T-helper 2 cell (primary cell): ENCODE measurements around the gene SLC7A8.
"Not testable (repeated sequence)": the region's sequence is repeated elsewhere in the genome, so short reads cannot be mapped to it uniquely, and the experiment has no call there.

Source experiments
- DNase-seq, 5 experiments: peaks; one replicate each; pipeline versions ENCODE4 v3.0.0 to v3.0.0-alpha.2; 2012 to 2022
- total RNA-seq, 2 donors: gene quantifications; one replicate each; lab custom pipeline; 2026; lab: John Stamatoyannopoulos, UW

Gene SLC7A8
- 0.94 to 1.3 reads per million in 2 donors for total RNA-seq

GRCh38 chr14:23183479-23183878 is at the start of gene SLC7A8:
Gene SLC7A8, minus strand, starts transcription at chr14:23183660. Its CDS starts 746 bp downstream, at chr14:23182914.
- peak in 2 of 5 experiments; percentile 13 to 21 for DNase-seq

GRCh38 chr14:23232241-23232808 is 48.9 kb upstream of the SLC7A8 start:
- not testable (repeated sequence) for DNase-seq

GRCh38 chr14:23228812-23229211 is 45.4 kb upstream of the SLC7A8 start:
- DNase-seq: no peak

GRCh38 chr14:23227566-23227965 is 44.1 kb upstream of the SLC7A8 start:
- no peak for DNase-seq

GRCh38 chr14:23224958-23225357 is 41.5 kb upstream of the SLC7A8 start:
- DNase-seq: not testable (repeated sequence)

DNA sequence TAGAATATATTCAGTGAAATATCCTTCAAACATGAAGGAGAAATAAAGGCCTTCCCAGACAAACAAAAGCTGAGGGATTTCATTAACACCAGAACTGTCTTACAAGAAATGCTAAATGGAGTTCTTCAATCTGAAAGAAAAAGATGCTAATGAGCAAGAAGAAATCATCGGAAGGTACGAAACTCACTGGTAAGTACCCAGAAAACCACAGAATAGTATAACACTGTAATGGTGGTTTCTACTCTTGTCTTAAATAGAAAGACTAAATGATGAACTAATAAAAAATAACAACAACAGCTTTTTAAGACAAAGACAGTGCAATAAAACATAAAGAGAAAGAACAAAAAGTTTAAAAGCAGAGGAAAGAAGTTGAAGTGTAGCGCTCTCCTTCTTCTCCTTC is 35.6 kb upstream of the SLC7A8 start:
- no peak for DNase-seq

- no peak for DNase-seq
These were observed 33.9 kb upstream of the SLC7A8 start for GRCh38 chr14:23217032-23218020.

DNA sequence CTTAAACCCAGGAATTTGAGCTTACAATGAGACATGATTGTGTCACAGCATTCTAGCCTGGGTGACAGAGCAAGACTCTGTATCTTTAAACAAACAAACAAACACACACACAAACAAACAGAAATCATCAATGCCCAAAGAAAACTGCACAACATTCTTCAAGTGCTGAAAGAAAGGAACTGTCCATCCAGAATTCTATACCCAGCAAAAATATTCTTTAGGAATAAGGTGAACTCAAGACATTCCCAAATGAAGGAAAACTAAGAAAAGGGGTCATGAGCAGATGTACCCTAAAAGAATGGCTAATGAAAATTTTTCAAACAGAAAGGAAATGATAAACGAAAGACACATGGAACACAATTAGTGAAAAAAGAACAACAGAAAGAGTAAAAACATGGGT is 32.0 kb upstream of the SLC7A8 start:
- DNase-seq: no peak

GRCh38 chr14:23209651-23210423 is 26.4 kb upstream of the SLC7A8 start:
- no peak for DNase-seq

GRCh38 chr14:23208324-23208723 is 24.9 kb upstream of the SLC7A8 start:
- no peak for DNase-seq

GRCh38 chr14:23207146-23207540 is 23.7 kb upstream of the SLC7A8 start:
- no peak for DNase-seq

- no peak for DNase-seq
These were observed 23.1 kb upstream of the SLC7A8 start for GRCh38 chr14:23206422-23207145.

DNA sequence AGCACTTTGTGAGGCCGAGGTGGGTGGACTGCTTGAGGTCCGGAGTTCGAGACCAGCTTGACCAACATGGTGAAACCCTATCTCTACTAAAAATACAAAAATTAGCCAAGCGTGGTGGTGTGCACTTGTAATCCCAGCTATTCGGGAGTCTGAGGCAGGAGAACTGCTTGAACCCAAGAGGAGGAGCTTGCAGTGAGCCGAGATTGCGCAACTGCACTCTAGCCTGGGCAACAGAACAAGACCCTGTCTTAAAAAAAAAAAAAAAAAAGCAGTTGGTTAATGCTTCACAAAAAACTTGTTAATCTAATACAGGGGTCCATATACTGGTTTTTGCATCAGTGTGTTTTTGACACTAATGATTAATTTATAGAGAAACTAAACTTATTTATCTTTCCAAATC is 18.5 kb upstream of the SLC7A8 start:
- no peak for DNase-seq

DNA sequence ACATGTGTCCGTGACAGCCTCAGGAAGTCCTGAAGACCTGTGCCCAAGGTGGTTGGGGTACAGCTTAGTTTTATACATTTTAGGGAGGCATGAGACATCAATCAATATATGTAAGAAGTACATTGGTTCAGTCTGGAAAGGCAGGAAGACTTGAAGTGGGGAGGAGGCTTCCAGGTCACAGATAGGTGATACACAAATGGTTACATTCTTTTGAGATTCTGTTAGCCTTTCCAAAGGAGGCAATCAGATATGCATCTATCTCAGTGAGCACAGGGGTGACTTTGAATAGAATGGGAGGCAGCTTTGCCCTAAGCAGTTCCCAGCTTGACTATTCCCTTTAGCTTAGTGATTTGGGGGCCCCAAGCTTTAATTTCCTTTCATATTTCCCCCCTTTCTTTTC is 15.7 kb upstream of the SLC7A8 start:
- not testable (repeated sequence) for DNase-seq

DNA sequence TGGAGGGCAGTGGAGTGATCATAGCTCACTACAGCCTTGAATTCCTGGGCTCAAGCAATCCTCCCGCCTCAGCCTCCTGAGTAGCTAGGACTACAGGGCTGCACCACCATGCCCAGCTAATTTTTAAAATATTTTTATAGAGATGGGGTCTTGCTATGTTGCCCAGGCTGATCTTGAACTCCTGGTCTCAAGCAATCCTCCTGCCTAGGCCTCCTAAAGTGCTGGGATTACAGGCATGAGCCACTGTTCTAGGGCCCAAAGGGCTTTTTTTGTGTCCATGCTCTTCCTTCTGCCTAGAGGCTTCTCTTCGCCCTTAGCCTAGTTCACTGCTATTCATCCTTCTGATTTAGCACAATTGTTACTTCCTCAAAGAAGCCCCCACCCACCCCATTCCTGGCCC is 13.0 kb upstream of the SLC7A8 start:
- not testable (repeated sequence) for DNase-seq

- DNase-seq: no peak
These were observed 12.2 kb upstream of the SLC7A8 start for GRCh38 chr14:23195552-23196101.

GRCh38 chr14:23193432-23193831 is 10.0 kb upstream of the SLC7A8 start:
- no peak for DNase-seq

GRCh38 chr14:23187925-23188324 is 4.5 kb upstream of the SLC7A8 start:
- no peak for DNase-seq

DNA sequence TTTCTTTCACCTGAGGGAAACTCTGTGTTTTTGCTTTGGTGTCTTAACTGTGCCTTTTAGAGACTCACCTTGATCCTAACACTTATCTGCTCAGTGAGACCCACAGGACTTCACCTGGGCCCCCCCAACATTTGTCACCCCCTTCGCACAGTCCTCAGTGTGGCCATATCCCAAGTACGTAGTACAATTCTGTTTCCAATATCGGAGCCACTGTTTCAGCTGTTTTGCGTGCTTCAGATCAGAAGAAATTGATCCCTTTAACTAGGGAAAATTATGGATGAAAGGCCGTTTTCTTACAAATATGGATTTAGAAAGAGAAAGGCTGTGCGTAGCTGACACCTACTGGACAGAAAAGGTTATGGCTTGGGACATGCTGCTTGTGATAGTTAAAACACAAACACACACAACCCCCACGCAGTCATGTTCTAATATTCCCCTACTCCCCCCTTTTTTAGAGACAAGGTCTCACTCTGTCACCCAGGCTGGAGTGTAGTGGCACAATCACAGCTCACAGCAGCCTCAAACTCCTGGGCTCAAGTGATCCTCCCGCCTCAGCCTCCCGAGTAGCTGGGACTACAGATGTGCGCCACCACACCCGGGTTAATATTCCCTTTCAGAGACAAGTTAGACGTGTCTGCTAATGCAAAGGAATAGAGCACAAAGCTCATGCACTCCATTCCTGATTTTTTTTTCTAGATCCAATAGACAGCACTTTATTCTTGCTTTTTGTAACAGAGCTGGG is 3.6 kb upstream of the SLC7A8 start:
- DNase-seq: peak in 2 of 5 experiments; percentile 6 to 53

DNA sequence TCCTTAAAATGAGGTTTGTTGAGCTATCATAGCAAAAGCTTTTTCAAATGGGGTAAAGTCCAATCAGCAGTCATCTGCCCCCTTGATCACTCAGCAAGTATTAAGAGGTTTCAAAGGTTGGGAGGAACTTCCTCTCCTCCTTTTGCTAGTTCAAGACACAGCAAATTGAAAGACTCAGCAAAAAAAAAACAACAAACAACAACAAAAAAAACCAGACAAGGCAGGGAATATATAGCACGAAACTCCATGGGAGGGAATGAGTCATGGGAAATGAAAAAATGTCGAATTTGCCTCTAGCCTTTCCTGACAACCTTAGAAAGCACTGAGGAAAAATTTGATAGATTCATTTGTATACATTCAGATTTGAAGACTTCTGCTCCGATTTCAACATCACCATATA is 1.6 kb upstream of the SLC7A8 start:
- DNase-seq: no peak

DNA sequence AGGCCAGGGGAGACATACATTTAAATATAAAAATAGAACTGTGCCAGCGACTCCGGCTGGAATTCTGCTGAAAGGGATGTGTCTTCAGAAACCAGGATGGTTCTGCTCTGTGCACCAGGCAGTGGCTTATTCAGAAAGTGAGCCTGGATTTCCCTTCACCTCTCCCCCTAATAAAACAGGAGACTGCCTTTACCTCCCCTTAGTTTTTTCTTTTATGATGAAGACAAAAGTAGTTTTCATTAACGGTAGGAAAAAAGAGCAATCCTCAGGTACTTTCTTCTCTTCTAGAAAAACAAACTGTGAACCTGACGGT is 346 bp downstream of the SLC7A8 start:
- DNase-seq: no peak
